MM.1S (cell line): ENCODE results near the gene DTNB.

ENCODE experiments used
- DNase-seq: peaks from one replicate; pipeline ENCODE4 v3.0.0-alpha.2; 2015
- H2AFZ ChIP-seq: fragments of 300-600 bp; sonication (generic); 2 replicates; pipeline ENCODE4 v1.6.0; 2016; ENCODE audit warnings: antibody characterized with exemption, low read length
- H3F3A ChIP-seq: fragments of 300-600 bp; sonication (generic); 2 replicates; pipeline ENCODE4 v1.6.1; 2016; ENCODE audit warnings: mild to moderate bottlenecking, antibody characterized with exemption, low read length, moderate library complexity, mixed read lengths; ENCODE audit not compliant: insufficient read depth
- H3K27ac ChIP-seq: fragments of 300-600 bp; sonication (generic); 2 replicates; pipeline ENCODE4 v1.5.1; 2016; ENCODE audit warnings: mild to moderate bottlenecking, low read length
- H3K27me3 ChIP-seq: fragments of 300-600 bp; sonication (generic); replicated peaks from 2 replicates; pipeline ENCODE4 v1.6.0; 2016; ENCODE audit warnings: low read length; ENCODE audit not compliant: insufficient read depth
- H3K36me3 ChIP-seq: fragments of 300-600 bp; sonication (generic); replicated peaks from 2 replicates; pipeline ENCODE4 v1.6.1; 2016; ENCODE audit warnings: mild to moderate bottlenecking, low read length, mixed read lengths; ENCODE audit not compliant: insufficient read depth
- H3K4me1 ChIP-seq: fragments of 300-600 bp; sonication (generic); 2 replicates; pipeline ENCODE4 v1.6.1; 2016; ENCODE audit warnings: low read length, mixed read lengths
- H3K4me2 ChIP-seq: fragments of 300-600 bp; sonication (generic); 2 replicates; pipeline ENCODE4 v1.6.0; 2016; ENCODE audit warnings: low read depth, low read length
- H3K4me3 ChIP-seq: fragments of 300-600 bp; sonication (generic); 2 replicates; pipeline ENCODE4 v1.5.1; 2016; ENCODE audit warnings: low read length, mixed read lengths
- H3K79me2 ChIP-seq: fragments of 300-600 bp; sonication (generic); 2 replicates; pipeline ENCODE4 v1.6.1; 2016; ENCODE audit warnings: mixed run types, low read length, mixed read lengths
- H3K9ac ChIP-seq: fragments of 300-600 bp; sonication (generic); 2 replicates; pipeline ENCODE4 v1.6.1; 2016; ENCODE audit warnings: low read length, mixed read lengths
- H3K9me2 ChIP-seq: fragments of 300-600 bp; sonication (generic); replicated peaks from 2 replicates; pipeline ENCODE4 v1.6.1; 2016; ENCODE audit warnings: mild to moderate bottlenecking, low read length, mixed read lengths; ENCODE audit not compliant: insufficient read depth
- H3K9me3 ChIP-seq: fragments of 300-600 bp; sonication (generic); replicated peaks from 2 replicates; pipeline ENCODE4 v1.6.1; 2016; ENCODE audit warnings: mild to moderate bottlenecking, low read length, mixed read lengths; ENCODE audit not compliant: insufficient read depth
- H4K20me1 ChIP-seq: fragments of 300-600 bp; sonication (generic); 2 replicates; pipeline ENCODE4 v1.6.1; 2016; ENCODE audit warnings: mild to moderate bottlenecking, low read length, moderate library complexity, mixed read lengths; ENCODE audit not compliant: insufficient read depth
- CTCF ChIP-seq: fragments of 300-600 bp; sonication (generic); IDR thresholded peaks from 2 replicates; pipeline ENCODE4 v1.5.1; 2016; ENCODE audit warnings: antibody characterized with exemption, low read length, mixed read lengths
- EZH2 ChIP-seq: fragments of 300-600 bp; sonication (generic); optimal IDR thresholded peaks from 2 replicates; pipeline ENCODE3; 2017; ENCODE audit warnings: low read depth, mild to moderate bottlenecking, antibody characterized with exemption, low read length, mixed read lengths
- EZH2phosphoT487 ChIP-seq: fragments of 300-600 bp; sonication (generic); IDR thresholded peaks from 2 replicates; pipeline ENCODE4 v1.6.1; 2018; ENCODE audit warnings: antibody characterized with exemption, low read length

Gene DTNB

DNA sequence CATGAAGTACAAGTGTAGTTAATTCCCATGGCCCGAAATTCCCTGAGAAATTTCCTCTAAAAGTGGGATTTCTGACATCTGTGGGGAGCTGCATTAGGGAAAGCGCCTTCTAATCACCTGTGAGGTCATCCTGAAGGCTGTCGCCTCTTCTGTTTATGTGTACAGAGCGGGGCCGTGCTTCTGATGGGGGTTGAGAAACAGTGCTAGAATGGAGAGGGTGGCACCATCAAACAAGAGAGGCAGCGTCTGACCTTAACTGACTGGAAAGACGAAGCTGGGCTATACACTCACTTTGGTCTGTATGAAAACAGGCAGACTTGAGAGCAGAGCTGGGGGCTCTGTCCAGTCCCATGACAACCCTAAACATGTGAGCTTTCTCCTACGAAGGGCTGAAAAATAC lies 287.5 kb downstream of the DTNB start:
- no peak overlapping the region for H2AFZ ChIP-seq
- no peak overlapping the region for H3K9ac ChIP-seq
- H3K4me2 ChIP-seq = no peak overlapping the region
- H3F3A ChIP-seq = peaks cover 5% of the 10 kb centered on the region
- no peak overlapping the region for H3K4me3 ChIP-seq
- peaks cover 6% of the 10 kb centered on the region for H3K4me1 ChIP-seq
- H3K9me2 ChIP-seq = no peaks in the 10 kb centered on the region
- H3K27me3 ChIP-seq = no peaks in the 10 kb centered on the region
- H3K9me3 ChIP-seq = no peaks in the 10 kb centered on the region
- H3K27ac ChIP-seq = no peak overlapping the region
- TF ChIP-seq CTCF (no peak), EZH2 (no peak), EZH2phosphoT487 (no peak)
- no peaks in the 10 kb centered on the region for H3K79me2 ChIP-seq
- DNase-seq = no peak
- no peaks in the 10 kb centered on the region for H3K36me3 ChIP-seq
- H4K20me1 ChIP-seq = no peaks in the 10 kb centered on the region

GRCh38 chr2:25383806-25384205 lies 289.6 kb downstream of the DTNB start:
- no peak overlapping the region for H3K27ac ChIP-seq
- H3K4me1 ChIP-seq = peaks cover 27% of the 10 kb centered on the region
- no peaks in the 10 kb centered on the region for H3K9me2 ChIP-seq
- no peaks in the 10 kb centered on the region for H3K27me3 ChIP-seq
- DNase-seq = no peak
- no peaks in the 10 kb centered on the region for H4K20me1 ChIP-seq
- no peaks in the 10 kb centered on the region for H3K9me3 ChIP-seq
- no peak overlapping the region for H3K4me3 ChIP-seq
- no peak overlapping the region for H3K9ac ChIP-seq
- H2AFZ ChIP-seq = no peak overlapping the region
- H3F3A ChIP-seq = peaks cover 17% of the 10 kb centered on the region
- no peaks in the 10 kb centered on the region for H3K79me2 ChIP-seq
- TF ChIP-seq CTCF = no peak
- TF ChIP-seq EZH2 = no peak
- H3K36me3 ChIP-seq = no peaks in the 10 kb centered on the region
- H3K4me2 ChIP-seq = no peak overlapping the region

GRCh38 chr2:25381502-25381901 lies 291.9 kb downstream of the DTNB start:
- no peak for DNase-seq
- Histone ChIP-seq H3K9me2 (no peaks in the 10 kb centered on the region), H3F3A (peaks cover 25% of the 10 kb centered on the region), H3K9ac (no peak overlapping the region), H2AFZ (no peak overlapping the region), H3K27me3 (no peaks in the 10 kb centered on the region), H3K9me3 (no peaks in the 10 kb centered on the region), H3K4me3 (no peak overlapping the region), H3K4me1 (peaks cover 39% of the 10 kb centered on the region), H3K79me2 (no peaks in the 10 kb centered on the region), H3K36me3 (no peaks in the 10 kb centered on the region), H3K4me2 (no peak overlapping the region), H3K27ac (no peak overlapping the region), H4K20me1 (no peaks in the 10 kb centered on the region)
- TF ChIP-seq EZH2phosphoT487 = no peak
- TF ChIP-seq CTCF = no peak
- TF ChIP-seq EZH2 = no peak
